MM.1S (cell line): ENCODE data around the gene CERS1.

Experiments
- CTCF ChIP-seq: fragments of 300-600 bp; sonication (generic); IDR thresholded peaks from 2 replicates; pipeline ENCODE4 v1.5.1; 2016; ENCODE audit warnings: antibody characterized with exemption, low read length, mixed read lengths
- EZH2 ChIP-seq: fragments of 300-600 bp; sonication (generic); optimal IDR thresholded peaks from 2 replicates; pipeline ENCODE3; 2017; ENCODE audit warnings: low read depth, mild to moderate bottlenecking, antibody characterized with exemption, low read length, mixed read lengths
- EZH2phosphoT487 ChIP-seq: fragments of 300-600 bp; sonication (generic); IDR thresholded peaks from 2 replicates; pipeline ENCODE4 v1.6.1; 2018; ENCODE audit warnings: antibody characterized with exemption, low read length

- TF ChIP-seq CTCF (no peak), EZH2 (no peak), EZH2phosphoT487 (no peak)
Observed at GRCh38 chr19:18833849-18834643, 61.9 kb downstream of the CERS1 start.
